ENCODE measurements around the gene TRAPPC3.
A peak's percentile ranks its signal among the peaks of the same experiment; 100 is the strongest.
"Not testable (repeated sequence)": the region's sequence is repeated elsewhere in the genome, so short reads cannot be mapped to it uniquely, and the experiment has no call there.

The TRAPPC3 gene

GRCh38 chr1:36166136-36166535 is 16.9 kb upstream of the TRAPPC3 start:
- no peak for DNase-seq (ENCODE audit: low spot score)

- DNase-seq (ENCODE audit: low spot score), result no peak
Measured at GRCh38 chr1:36165145-36165544, 15.9 kb upstream of the TRAPPC3 start.

GRCh38 chr1:36164361-36164760 is 15.1 kb upstream of the TRAPPC3 start:
- DNase-seq (ENCODE audit: low spot score), result no peak

- DNase-seq (ENCODE audit: low spot score), result no peak
Measured at GRCh38 chr1:36163426-36163825, 14.1 kb upstream of the TRAPPC3 start.

- DNase-seq (ENCODE audit: low spot score), result no peak
Measured at GRCh38 chr1:36162680-36163239, 13.5 kb upstream of the TRAPPC3 start.

- peak; percentile 20 for DNase-seq (ENCODE audit: low spot score)
Measured at GRCh38 chr1:36161641-36162531, 12.6 kb upstream of the TRAPPC3 start.

- peak; percentile 89 for DNase-seq (ENCODE audit: low spot score)
Measured at GRCh38 chr1:36160949-36161485, 11.7 kb upstream of the TRAPPC3 start.

- no peak for DNase-seq (ENCODE audit: low spot score)
Measured at GRCh38 chr1:36160388-36160948, 11.2 kb upstream of the TRAPPC3 start.

GRCh38 chr1:36159614-36160387 is 10.5 kb upstream of the TRAPPC3 start:
- no peak for DNase-seq (ENCODE audit: low spot score)

- DNase-seq (ENCODE audit: low spot score), result not testable (repeated sequence)
Measured at GRCh38 chr1:36158827-36159252, 9.6 kb upstream of the TRAPPC3 start.

GRCh38 chr1:36157973-36158826 is 8.9 kb upstream of the TRAPPC3 start:
- no peak for DNase-seq (ENCODE audit: low spot score)

GRCh38 chr1:36157115-36157903 is 8.0 kb upstream of the TRAPPC3 start:
- peak; percentile 63 for DNase-seq (ENCODE audit: low spot score)

GRCh38 chr1:36156329-36157114 is 7.2 kb upstream of the TRAPPC3 start:
- peak; percentile 70 for DNase-seq (ENCODE audit: low spot score)

GRCh38 chr1:36155408-36156328 is 6.4 kb upstream of the TRAPPC3 start, which contains the start of gene MAP7D1:
Gene MAP7D1, plus strand, starts transcription at chr1:36156160. Its CDS starts 258 bp downstream, at chr1:36156418.
- peak; percentile 90 for DNase-seq (ENCODE audit: low spot score)

GRCh38 chr1:36154765-36155407 is 5.6 kb upstream of the TRAPPC3 start:
- no peak for DNase-seq (ENCODE audit: low spot score)

- DNase-seq (ENCODE audit: low spot score), result no peak
Measured at GRCh38 chr1:36154335-36154734, 5.0 kb upstream of the TRAPPC3 start.

GRCh38 chr1:36153476-36153875 is 4.2 kb upstream of the TRAPPC3 start:
- DNase-seq (ENCODE audit: low spot score), result no peak

- DNase-seq (ENCODE audit: low spot score), result no peak
Measured at GRCh38 chr1:36151845-36152203, 2.5 kb upstream of the TRAPPC3 start.
